C4-2B (cell line): ENCODE data around the gene CHN2.

Experiments
- CTCF ChIP-seq: fragments of 450-650 bp; conservative IDR thresholded peaks from 2 replicates; pipeline ENCODE4 v1.5.1; 2017; ENCODE audit warnings: mild to moderate bottlenecking
- ZFX ChIP-seq: fragments of 450-650 bp; IDR thresholded peaks from 2 replicates; pipeline ENCODE4 v1.6.1; 2017

GRCh38 chr7:29480451-29480850 is 285.9 kb downstream of the CHN2 start:
- TF ChIP-seq ZFX: no peak
- no peak for TF ChIP-seq CTCF
